ENCODE measurements around the gene SCYGR3.
"Not testable (repeated sequence)": the region's sequence is repeated elsewhere in the genome, so short reads cannot be mapped to it uniquely, and the experiment has no call there.

The SCYGR3 gene

GRCh38 chr2:227606476-227606875 lies 8.2 kb downstream of the SCYGR3 start:
- H3K27ac ChIP-seq: no peak overlapping the region
- TF ChIP-seq CTCF (IDR thresholded peaks at IDR 0.05; ENCODE audit: low read depth, low read length): no peak
- DNase-seq: no peak
- no peaks in the 10 kb centered on the region for H3K36me3 ChIP-seq
- no peaks in the 10 kb centered on the region for H3K9me3 ChIP-seq (ENCODE audit: severe bottlenecking)
- no peak overlapping the region for H3K4me3 ChIP-seq (ENCODE audit: low read depth, low read length)
- H3K27me3 ChIP-seq (ENCODE audit: insufficient read depth, low read depth, severe bottlenecking): no peaks in the 10 kb centered on the region

GRCh38 chr2:227602358-227602757 lies 12.3 kb downstream of the SCYGR3 start:
- no peak for TF ChIP-seq CTCF (IDR thresholded peaks at IDR 0.05; ENCODE audit: low read depth, low read length)
- DNase-seq: no peak
- no peak overlapping the region for H3K27ac ChIP-seq
- H3K9me3 ChIP-seq (ENCODE audit: severe bottlenecking): no peaks in the 10 kb centered on the region
- no peaks in the 10 kb centered on the region for H3K27me3 ChIP-seq (ENCODE audit: insufficient read depth, low read depth, severe bottlenecking)
- H3K36me3 ChIP-seq: no peaks in the 10 kb centered on the region
- no peak overlapping the region for H3K4me3 ChIP-seq (ENCODE audit: low read depth, low read length)

GRCh38 chr2:227598835-227599503 lies 15.7 kb downstream of the SCYGR3 start, which contains the start of gene SCYGR2:
SCYGR2 (plus strand) TSS chr2:227598893; CDS start chr2:227598893, 0 bp downstream.
- H3K4me3 ChIP-seq (ENCODE audit: low read depth, low read length); H3K27me3 ChIP-seq (ENCODE audit: insufficient read depth, low read depth, severe bottlenecking); H3K27ac ChIP-seq; H3K9me3 ChIP-seq (ENCODE audit: severe bottlenecking); H3K36me3 ChIP-seq: not testable (repeated sequence)
- peak; percentile 31 for DNase-seq

GRCh38 chr2:227597998-227598397 lies 16.6 kb downstream of the SCYGR3 start:
- DNase-seq: no peak
- Histone ChIP-seq H3K36me3 (no peaks in the 10 kb centered on the region), H3K9me3 (ENCODE audit: severe bottlenecking) (no peaks in the 10 kb centered on the region), H3K4me3 (ENCODE audit: low read depth, low read length) (no peak overlapping the region), H3K27ac (no peak overlapping the region), H3K27me3 (ENCODE audit: insufficient read depth, low read depth, severe bottlenecking) (no peaks in the 10 kb centered on the region)
- TF ChIP-seq CTCF (IDR thresholded peaks at IDR 0.05; ENCODE audit: low read depth, low read length): no peak

GRCh38 chr2:227597036-227597435 lies 17.6 kb downstream of the SCYGR3 start:
- Histone ChIP-seq H3K9me3 (ENCODE audit: severe bottlenecking) (no peaks in the 10 kb centered on the region), H3K4me3 (ENCODE audit: low read depth, low read length) (no peak overlapping the region), H3K27ac (no peak overlapping the region), H3K27me3 (ENCODE audit: insufficient read depth, low read depth, severe bottlenecking) (no peaks in the 10 kb centered on the region), H3K36me3 (no peaks in the 10 kb centered on the region)
- no peak for DNase-seq
- no peak for TF ChIP-seq CTCF (IDR thresholded peaks at IDR 0.05; ENCODE audit: low read depth, low read length)

- no peak overlapping the region for H3K27ac ChIP-seq
- no peak for DNase-seq
- H3K9me3 ChIP-seq (ENCODE audit: severe bottlenecking): no peaks in the 10 kb centered on the region
- H3K36me3 ChIP-seq: no peaks in the 10 kb centered on the region
- no peak overlapping the region for H3K4me3 ChIP-seq (ENCODE audit: low read depth, low read length)
- TF ChIP-seq CTCF (IDR thresholded peaks at IDR 0.05; ENCODE audit: low read depth, low read length): no peak
- H3K27me3 ChIP-seq (ENCODE audit: insufficient read depth, low read depth, severe bottlenecking): no peaks in the 10 kb centered on the region
Measured at GRCh38 chr2:227595797-227596196, 18.8 kb downstream of the SCYGR3 start.

Measured in WERI-Rb-1 (cell line).